Tibial nerve (tissue), 4 donors: ENCODE measurements around the gene HSH2D. TPM values are rescaled to one million over a fixed set of nuclear protein-coding genes. Genes with fewer than 3 reads are reported as not detected.

ENCODE experiments used
- DNase-seq, 2 donors: peaks; one replicate each; pipeline ENCODE4 v3.0.0-alpha.2; 2019; ENCODE audit warnings: low spot score in 2 of 2
- H3K27ac ChIP-seq, 4 donors: fragments of 200-600 bp; sonication (generic) in 3 of 4; one replicate each; pipeline ENCODE4 v1.5.1; 2017 to 2019; ENCODE audit warnings: mild to moderate bottlenecking in 1 of 4
- H3K27me3 ChIP-seq, 2 donors: fragments of 200-600 bp; sonication (generic) in 1 of 2; one replicate each; pipeline versions ENCODE4 v1.5.1 to v1.6.0; 2017 to 2019
- H3K36me3 ChIP-seq, 3 donors: fragments of 200-600 bp; sonication (generic); one replicate each; pipeline ENCODE4 v1.5.1; 2018 to 2019
- H3K4me1 ChIP-seq, 4 donors: fragments of 200-600 bp; sonication (generic) in 3 of 4; one replicate each; pipeline ENCODE4 v1.5.1; 2017 to 2019
- H3K4me3 ChIP-seq, 4 donors: fragments of 200-600 bp; sonication (generic) in 3 of 4; one replicate each; pipeline ENCODE4 v1.5.1; 2017 to 2019; ENCODE audit warnings: mild to moderate bottlenecking in 1 of 4, moderate library complexity in 1 of 4
- H3K9me3 ChIP-seq, 4 donors: fragments of 200-600 bp; sonication (generic) in 3 of 4; one replicate each; pipeline ENCODE4 v1.5.1; 2017 to 2019
- CTCF ChIP-seq, 5 experiments: fragments of 200-600 bp in 3 of 5; fragments of 450-650 bp in 2 of 5; sonication (generic) in 3 of 5; IDR thresholded peaks; one replicate each; pipeline ENCODE4 v1.5.1; 2016 to 2019; ENCODE audit warnings: antibody characterized with exemption in 5 of 5, mild to moderate bottlenecking in 3 of 5, moderate library complexity in 2 of 5
- EP300 ChIP-seq, 2 donors: sonication (generic); formaldehyde crosslinking; IDR thresholded peaks; one replicate each; pipeline ENCODE4 v1.6.1; 2017; ENCODE audit warnings: antibody characterized with exemption in 2 of 2, mild to moderate bottlenecking in 1 of 2
- POLR2A ChIP-seq, 2 donors: fragments of 450-650 bp; IDR thresholded peaks; one replicate each; pipeline ENCODE4 v1.6.1; 2017; ENCODE audit warnings: antibody characterized with exemption in 2 of 2, mild to moderate bottlenecking in 2 of 2, moderate library complexity in 2 of 2
- WGBS, 2 donors: methylation state at CpG; one replicate each; pipeline ENCODE4 v1.1.5; 2018; 5-methylcytosine and 5-hydroxymethylcytosine counted together
- total RNA-seq, 4 donors: library from RNA; depleted of rRNA; stranded (reverse); fragments of >200 nt; gene quantifications; one replicate each; pipeline ENCODE4 v1.1.0, GENCODE V29; 2016

The HSH2D gene
- total RNA-seq, 4 donors from 2014 or later, result 0.22 TPM; not detected in 3

GRCh38 chr19:16121967-16122366 lies 21.5 kb upstream of the HSH2D start:
- no peak overlapping the region for H3K4me3 ChIP-seq
- no peak overlapping the region for H3K27ac ChIP-seq
- H3K9me3 ChIP-seq, result no peaks in the 10 kb centered on the region
- DNase-seq, result no peak
- H3K27me3 ChIP-seq, result no peaks in the 10 kb centered on the region
- peaks cover 0 to 29% (median 2%) of the 10 kb centered on the region in 4 donors for H3K4me1 ChIP-seq
- no peak for TF ChIP-seq POLR2A (IDR thresholded peaks at IDR 0.05)
- no peak for TF ChIP-seq CTCF (IDR thresholded peaks at IDR 0.05)
- no peak for TF ChIP-seq EP300 (IDR thresholded peaks at IDR 0.05)
- 91 to 93% methylated on average over 11 of the region's 11 CpGs for WGBS, 2 donors
- peaks cover 0 to 99% (median 50%) of the 10 kb centered on the region in 3 donors for H3K36me3 ChIP-seq

- WGBS, 2 donors, result 81 to 89% methylated on average over 14 of the region's 14 CpGs
- peak overlapping the region in 2 of 4 donors; percentile 20 to 34 for H3K27ac ChIP-seq
- no peak for TF ChIP-seq EP300 (IDR thresholded peaks at IDR 0.05)
- TF ChIP-seq CTCF (IDR thresholded peaks at IDR 0.05), result no peak
- no peak for TF ChIP-seq POLR2A (IDR thresholded peaks at IDR 0.05)
Measured at GRCh38 chr19:16124953-16125352, 18.5 kb upstream of the HSH2D start.

GRCh38 chr19:16125737-16126495 lies 17.6 kb upstream of the HSH2D start:
- 64 to 83% methylated on average over 10 of the region's 10 CpGs for WGBS, 2 donors
- no peaks in the 10 kb centered on the region for H3K9me3 ChIP-seq
- no peak for DNase-seq
- TF ChIP-seq EP300 (IDR thresholded peaks at IDR 0.05) (no peak), POLR2A (IDR thresholded peaks at IDR 0.05) (no peak), CTCF (IDR thresholded peaks at IDR 0.05) (no peak)
- peak overlapping the region in 1 of 4 donors; percentile 34 for H3K27ac ChIP-seq
- no peaks in the 10 kb centered on the region for H3K27me3 ChIP-seq
- no peak overlapping the region for H3K4me3 ChIP-seq
- peaks cover 0 to 100% (median 54%) of the 10 kb centered on the region in 3 donors for H3K36me3 ChIP-seq
- peaks cover 0 to 5% (median 0%) of the 10 kb centered on the region in 4 donors for H3K4me1 ChIP-seq

More at GRCh38 chr19:16124953-16125352, 18.5 kb upstream of the HSH2D start:
- peaks cover 0 to 5% (median 2%) of the 10 kb centered on the region in 4 donors for H3K4me1 ChIP-seq
- H3K27me3 ChIP-seq, result no peaks in the 10 kb centered on the region
- peaks cover 0 to 100% (median 58%) of the 10 kb centered on the region in 3 donors for H3K36me3 ChIP-seq
- H3K9me3 ChIP-seq, result no peaks in the 10 kb centered on the region
- DNase-seq, result no peak
- H3K4me3 ChIP-seq, result no peak overlapping the region

DNA sequence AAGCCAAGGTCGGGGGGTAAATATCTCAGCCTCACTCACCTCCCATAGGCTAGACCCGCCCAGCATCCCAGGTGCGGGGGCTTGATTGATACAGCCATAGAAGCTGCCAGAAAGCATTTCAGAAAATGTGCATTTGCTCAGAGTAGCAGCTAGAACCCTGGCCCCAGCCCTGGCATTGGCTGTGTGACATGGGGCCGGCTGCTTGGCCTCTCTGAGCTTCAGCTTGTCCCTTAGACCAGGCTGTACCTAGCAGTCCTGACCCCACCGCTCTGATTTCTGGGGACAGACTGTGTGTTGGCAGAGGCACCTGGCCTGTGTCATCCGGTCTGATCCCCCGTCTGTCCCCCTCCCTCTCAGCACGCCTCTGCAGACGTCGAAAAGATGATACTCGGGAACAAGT lies 16.4 kb upstream of the HSH2D start:
- peaks cover 0 to 100% (median 53%) of the 10 kb centered on the region in 3 donors for H3K36me3 ChIP-seq
- 87% methylated on average over 11 of the region's 11 CpGs for WGBS, 2 donors
- no peak overlapping the region for H3K4me3 ChIP-seq
- H3K27me3 ChIP-seq, result no peaks in the 10 kb centered on the region
- H3K27ac ChIP-seq, result no peak overlapping the region
- no peaks in the 10 kb centered on the region for H3K9me3 ChIP-seq
- no peak for TF ChIP-seq CTCF (IDR thresholded peaks at IDR 0.05)
- TF ChIP-seq EP300 (IDR thresholded peaks at IDR 0.05), result no peak
- no peak for TF ChIP-seq POLR2A (IDR thresholded peaks at IDR 0.05)
- H3K4me1 ChIP-seq, result peaks cover 0 to 5% (median 0%) of the 10 kb centered on the region in 4 donors
- no peak for DNase-seq

DNA sequence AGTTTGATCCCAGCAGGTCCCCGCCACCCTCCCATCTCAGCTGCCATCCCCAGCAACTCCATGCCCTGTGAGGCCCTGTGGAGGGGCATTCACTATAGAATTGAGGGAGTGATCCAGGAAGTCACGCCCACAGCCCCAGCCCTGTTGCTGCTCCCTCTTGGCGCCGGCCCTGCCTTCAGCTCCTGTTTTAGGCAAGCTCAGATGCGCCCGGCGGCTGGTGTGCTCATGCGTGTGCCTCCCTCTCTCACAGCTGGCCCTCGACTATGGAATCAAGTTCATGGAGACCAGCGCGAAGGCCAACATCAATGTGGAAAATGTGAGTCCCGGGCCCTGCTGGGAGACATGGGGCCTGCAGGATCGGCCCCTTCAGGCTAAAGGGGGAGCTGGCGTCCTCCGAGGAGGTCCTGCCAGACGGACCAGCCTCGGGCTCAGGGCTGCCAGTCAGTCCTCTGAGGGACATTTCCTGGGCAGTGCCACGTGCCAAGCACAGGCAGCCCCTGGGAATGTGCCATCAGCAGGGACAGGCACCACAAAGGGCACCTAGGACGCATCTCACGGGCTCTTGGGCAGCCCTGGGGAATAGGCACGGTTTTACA lies 15.6 kb upstream of the HSH2D start:
- Histone ChIP-seq H3K9me3 (no peaks in the 10 kb centered on the region), H3K27me3 (no peaks in the 10 kb centered on the region), H3K27ac (no peak overlapping the region), H3K36me3 (peaks cover 0 to 100% (median 53%) of the 10 kb centered on the region in 3 donors), H3K4me1 (peaks cover 0 to 5% (median 0%) of the 10 kb centered on the region in 4 donors), H3K4me3 (no peak overlapping the region)
- 87 to 89% methylated on average over 13 to 14 of the region's 21 CpGs for WGBS, 2 donors
- TF ChIP-seq EP300 (IDR thresholded peaks at IDR 0.05), result no peak
- no peak for TF ChIP-seq POLR2A (IDR thresholded peaks at IDR 0.05)
- TF ChIP-seq CTCF (IDR thresholded peaks at IDR 0.05), result no peak
- DNase-seq, result no peak
